Endothelial cell of umbilical vein (primary cell): ENCODE data around the gene TECPR2. TPM values are rescaled to one million over a fixed set of nuclear protein-coding genes. Genes with fewer than 3 reads are reported as not detected.

ENCODE experiments used
- microRNA-seq: library from miRNA; unstranded; fragments of <30 nt; microRNA quantifications from one replicate; pipeline ENCODE4 v1.2.0, GENCODE V29; 2021; ENCODE audit warnings: borderline number of aligned reads, borderline replicate concordance
- polyA plus RNA-seq, 4 experiments: library from polyadenylated mRNA; depleted of rRNA in 3 of 4; stranded (reverse) in 3 of 4; unstranded in 1 of 4; fragments of >200 nt; gene quantifications; 2 replicates each; pipeline versions ENCODE4 v1.2.1 to v1.2.3, GENCODE V29; 2011 to 2012; ENCODE audit warnings: missing spikeins in 1 of 4
- small RNA-seq: library from RNA; depleted of rRNA; stranded (forward); fragments of <200 nt; gene quantifications from one replicate; pipeline ENCODE3, GENCODE V24; 2012; ENCODE audit warnings: low replicate concordance, low read depth; ENCODE audit not compliant: insufficient read depth, insufficient read length
- total RNA-seq: library from RNA; stranded (reverse); gene quantifications from 2 replicates; pipeline ENCODE4 v1.2.3, GENCODE V29; 2021

The TECPR2 gene
- total and polyA plus RNA-seq, 2 donors (not counting 3 experiments of a cell fraction or from before 2014, with no cell fraction given): 8.9 to 21.5 TPM

Small RNAs within 50 kb of the gene (microRNA-seq; reads per million reads assigned to microRNA genes)
- gene MIR4309: not detected

Small RNAs within 50 kb of the gene (small RNA-seq; reads per million reads assigned to genes)
- gene MIR4309: not detected

Other genes starting within 250 kb of the TECPR2 start
- 22.4 and 23.6 TPM in 2 replicates for gene WDR20, start 223.0 kb upstream of the TECPR2 start, total RNA-seq
- 11.9 and 12.2 TPM in 2 replicates for gene WDR20, start 223.0 kb upstream of the TECPR2 start, polyA plus RNA-seq
- 6.1 and 6.4 TPM in 2 replicates for gene MOK, start 57.8 kb upstream of the TECPR2 start, total RNA-seq
- gene MOK, start 57.8 kb upstream of the TECPR2 start, polyA plus RNA-seq: 7.2 and 8.6 TPM in 2 replicates
- gene ZNF839, start 43.2 kb upstream of the TECPR2 start, total RNA-seq: 12.5 TPM in 2 replicates
- 8.5 and 9.8 TPM in 2 replicates for gene ZNF839, start 43.2 kb upstream of the TECPR2 start, polyA plus RNA-seq
- gene CINP, start 51 bp upstream of the TECPR2 start, total RNA-seq: 42.1 and 44.0 TPM in 2 replicates
- 73.3 and 79.1 TPM in 2 replicates for gene CINP, start 51 bp upstream of the TECPR2 start, polyA plus RNA-seq
- 24.6 and 25.9 TPM in 2 replicates for gene ANKRD9, start 146.8 kb downstream of the TECPR2 start, total RNA-seq
- gene ANKRD9, start 146.8 kb downstream of the TECPR2 start, polyA plus RNA-seq: 21.0 and 27.5 TPM in 2 replicates
- 31.8 and 32.2 TPM in 2 replicates for gene RCOR1, start 229.7 kb downstream of the TECPR2 start, total RNA-seq
- gene RCOR1, start 229.7 kb downstream of the TECPR2 start, polyA plus RNA-seq: 12.9 and 15.6 TPM in 2 replicates